Neuronal stem cell (in vitro differentiated cells): ENCODE results near the gene ADGB. TPM values are rescaled to one million over a fixed set of nuclear protein-coding genes. Genes with fewer than 3 reads are reported as not detected.
A peak's percentile ranks its signal among the peaks of the same experiment; 100 is the strongest.

Experiments used
- DNase-seq: peaks from one replicate; pipeline ENCODE4 v3.0.0-alpha.2; 2013; ENCODE audit warnings: low spot score
- H2AFZ ChIP-seq: one replicate; pipeline ENCODE4 v1.6.1; 2013; ENCODE audit warnings: mild to moderate bottlenecking, low read length, inconsistent platforms
- H2AK5ac ChIP-seq: 2 replicates; pipeline ENCODE4 v1.6.1; 2013; ENCODE audit warnings: low read depth, mild to moderate bottlenecking, inconsistent platforms, low read length, moderate library complexity, mixed read lengths
- H2BK120ac ChIP-seq: 2 replicates; pipeline ENCODE4 v1.6.1; 2013; ENCODE audit warnings: low read depth, mild to moderate bottlenecking, inconsistent platforms, low read length, moderate library complexity, mixed read lengths
- H2BK12ac ChIP-seq: one replicate; pipeline ENCODE4 v1.6.1; 2013; ENCODE audit warnings: low read length, inconsistent platforms
- H2BK15ac ChIP-seq: 2 replicates; pipeline ENCODE4 v1.6.1; 2013; ENCODE audit warnings: mild to moderate bottlenecking, low read length, inconsistent platforms, mixed read lengths
- H2BK5ac ChIP-seq: one replicate; pipeline ENCODE4 v1.6.1; 2013; ENCODE audit warnings: inconsistent platforms, mild to moderate bottlenecking, low read length, moderate library complexity
- H3K14ac ChIP-seq: one replicate; pipeline ENCODE4 v1.6.1; 2013; ENCODE audit warnings: low read length, inconsistent platforms
- H3K18ac ChIP-seq: 2 replicates; pipeline ENCODE4 v1.6.1; 2013; ENCODE audit warnings: low read length, inconsistent platforms
- H3K23ac ChIP-seq: 2 replicates; pipeline ENCODE4 v1.6.1; 2013; ENCODE audit warnings: low read depth, mild to moderate bottlenecking, mixed read lengths, low read length, inconsistent platforms; ENCODE audit not compliant: poor library complexity
- H3K27ac ChIP-seq: replicated peaks from 3 replicates; pipeline ENCODE4 v1.5.1; 2013; ENCODE audit warnings: low read length, inconsistent platforms
- H3K27me3 ChIP-seq, 3 experiments: 2 replicates each; pipeline ENCODE4 v1.6.1; 2013; ENCODE audit warnings: low read length in 3 of 3, mild to moderate bottlenecking in 2 of 3, inconsistent platforms in 1 of 3, low read depth in 1 of 3, mixed read lengths in 1 of 3, moderate library complexity in 1 of 3; ENCODE audit not compliant: control insufficient read depth in 3 of 3, insufficient read depth in 3 of 3
- H3K36me3 ChIP-seq, 2 donors: replicated peaks in 1 of 2; 2 replicates each; pipeline ENCODE4 v1.6.1; 2013; ENCODE audit warnings: low read length in 2 of 2; ENCODE audit not compliant: control insufficient read depth in 2 of 2, insufficient read depth in 2 of 2
- H3K4ac ChIP-seq: 2 replicates; pipeline ENCODE4 v1.6.1; 2013; ENCODE audit warnings: inconsistent platforms, mild to moderate bottlenecking, low read length, moderate library complexity
- H3K4me1 ChIP-seq, 2 donors: 1 replicate in 1 of 2; 2 replicates in 1 of 2; pipeline ENCODE4 v1.6.1; 2013; ENCODE audit warnings: low read length in 2 of 2, low read depth in 1 of 2; ENCODE audit not compliant: control insufficient read depth in 2 of 2, insufficient read depth in 1 of 2
- H3K4me2 ChIP-seq: one replicate; pipeline ENCODE4 v1.6.1; 2013; ENCODE audit warnings: mild to moderate bottlenecking, low read length, inconsistent platforms; ENCODE audit not compliant: insufficient read depth, poor library complexity, severe bottlenecking
- H3K4me3 ChIP-seq, 2 donors: 2 replicates each; pipeline ENCODE4 v1.5.1; 2013; ENCODE audit warnings: low read length in 2 of 2, mild to moderate bottlenecking in 2 of 2, inconsistent platforms in 1 of 2, moderate library complexity in 1 of 2
- H3K79me1 ChIP-seq: one replicate; pipeline ENCODE4 v1.6.1; 2013; ENCODE audit warnings: low read depth, mild to moderate bottlenecking, inconsistent platforms, low read length, moderate library complexity
- H3K9ac ChIP-seq: one replicate; pipeline ENCODE4 v1.6.1; 2013; ENCODE audit warnings: mild to moderate bottlenecking, low read depth, low read length, inconsistent platforms; ENCODE audit not compliant: poor library complexity
- H3K9me3 ChIP-seq, 2 donors: replicated peaks in 1 of 2; 2 replicates each; pipeline versions ENCODE3 to v1.6.1; 2013; ENCODE audit warnings: low read length in 2 of 2, mild to moderate bottlenecking in 2 of 2, inconsistent platforms in 1 of 2, low read depth in 1 of 2, mixed read lengths in 1 of 2, moderate library complexity in 1 of 2; ENCODE audit not compliant: control insufficient read depth in 2 of 2, insufficient read depth in 1 of 2
- H4K8ac ChIP-seq: one replicate; pipeline ENCODE4 v1.6.1; 2013; ENCODE audit warnings: low read depth, mild to moderate bottlenecking, inconsistent platforms, low read length, moderate library complexity
- H4K91ac ChIP-seq: one replicate; pipeline ENCODE4 v1.6.1; 2013; ENCODE audit warnings: low read length, low read depth, mild to moderate bottlenecking, inconsistent platforms; ENCODE audit not compliant: poor library complexity
- WGBS, 2 donors: extraction: QIAGEN DNeasy Blood & Tissue Kit; methylation state at CpG; one replicate each; pipeline ENCODE4 v1.1.7; 2013; ENCODE audit warnings: missing lambda C conversion rate in 2 of 2, mixed read lengths in 1 of 2; ENCODE audit not compliant: insufficient read length in 2 of 2, insufficient replicate concordance in 1 of 2; ENCODE audit errors: extremely low coverage in 2 of 2; 5-methylcytosine and 5-hydroxymethylcytosine counted together
- polyA plus RNA-seq, 2 experiments: library from polyadenylated mRNA; stranded (reverse); fragments of 200-250 nt; gene quantifications; one replicate each; pipeline ENCODE4 v1.2.3, GENCODE V29; 2013

ADGB gene
- polyA plus RNA-seq (2013, experiment 1 of 2), result 0.01 TPM
- polyA plus RNA-seq (2013, experiment 2 of 2), result 0.04 TPM

- H2AFZ ChIP-seq, result peak within 1 kb of the TSS; percentile 91
- H3K36me3 ChIP-seq, result no peaks in the 10 kb centered on the region
- no peak within 1 kb of the TSS for H4K91ac ChIP-seq
- H3K4me3 ChIP-seq, result peak within 1 kb of the TSS; percentile 49 to 74
- no peak within 1 kb of the TSS for H3K9ac ChIP-seq
- no peak within 1 kb of the TSS for H3K27ac ChIP-seq
- H3K9me3 ChIP-seq, result no peaks in the 10 kb centered on the region
- peak; percentile 69 for DNase-seq
- no peak within 1 kb of the TSS for H3K4ac ChIP-seq
- peak within 1 kb of the TSS; percentile 76 for H3K18ac ChIP-seq
- H3K14ac ChIP-seq, result no peak within 1 kb of the TSS
- H3K4me1 ChIP-seq, result peaks cover 0 to 3% of the 10 kb centered on the region in 2 donors
- peaks cover 0 to 2% (median 0%) of the 10 kb centered on the region in 3 experiments for H3K27me3 ChIP-seq
- no peak within 1 kb of the TSS for H2BK5ac ChIP-seq
- H3K79me1 ChIP-seq, result no peaks in the 10 kb centered on the region
- no peak within 1 kb of the TSS for H2BK12ac ChIP-seq
- no peak within 1 kb of the TSS for H4K8ac ChIP-seq
- WGBS, 2 donors, result no CpG with 5 or more reads among the region's 32 CpGs
- H3K4me2 ChIP-seq, result peak within 1 kb of the TSS; percentile 65
- no peak within 1 kb of the TSS for H2BK15ac ChIP-seq
- no peak within 1 kb of the TSS for H2BK120ac ChIP-seq
- no peak within 1 kb of the TSS for H2AK5ac ChIP-seq
- H3K23ac ChIP-seq, result no peak within 1 kb of the TSS
Measured at GRCh38 chr6:146598772-146599405, at the start of gene ADGB. ADGB (plus strand) TSS chr6:146598972; CDS start chr6:146599041, 69 bp downstream.

GRCh38 chr6:146550911-146551310 lies 47.9 kb upstream of the ADGB start:
- no peak overlapping the region for H2BK5ac ChIP-seq
- no peak overlapping the region for H3K18ac ChIP-seq
- H3K27ac ChIP-seq, result no peak overlapping the region
- WGBS, 2 donors, result no CpG with 5 or more reads among the region's 6 CpGs
- no peak overlapping the region for H2BK120ac ChIP-seq
- no peak overlapping the region for H3K4me2 ChIP-seq
- H3K4ac ChIP-seq, result no peak overlapping the region
- H3K9me3 ChIP-seq, result no peaks in the 10 kb centered on the region
- no peaks in the 10 kb centered on the region for H3K36me3 ChIP-seq
- H2BK15ac ChIP-seq, result no peak overlapping the region
- no peaks in the 10 kb centered on the region for H3K79me1 ChIP-seq
- H2AFZ ChIP-seq, result no peak overlapping the region
- no peak overlapping the region for H2AK5ac ChIP-seq
- H3K23ac ChIP-seq, result no peak overlapping the region
- H3K4me1 ChIP-seq, result no peaks in the 10 kb centered on the region
- H2BK12ac ChIP-seq, result no peak overlapping the region
- no peaks in the 10 kb centered on the region for H3K27me3 ChIP-seq
- no peak for DNase-seq
- no peak overlapping the region for H4K91ac ChIP-seq
- no peak overlapping the region for H3K9ac ChIP-seq
- no peak overlapping the region for H3K4me3 ChIP-seq
- no peak overlapping the region for H4K8ac ChIP-seq
- H3K14ac ChIP-seq, result no peak overlapping the region

- Histone ChIP-seq H3K4ac (no peak overlapping the region), H2AFZ (no peak overlapping the region), H4K8ac (no peak overlapping the region), H3K9ac (no peak overlapping the region), H2BK12ac (no peak overlapping the region), H3K18ac (no peak overlapping the region), H3K4me2 (no peak overlapping the region), H3K4me1 (no peaks in the 10 kb centered on the region), H3K27ac (no peak overlapping the region), H3K4me3 (no peak overlapping the region), H2BK5ac (no peak overlapping the region), H3K79me1 (no peaks in the 10 kb centered on the region), H3K14ac (no peak overlapping the region), H3K23ac (no peak overlapping the region), H3K9me3 (no peaks in the 10 kb centered on the region), H3K36me3 (no peaks in the 10 kb centered on the region), H2AK5ac (no peak overlapping the region), H4K91ac (no peak overlapping the region), H2BK120ac (no peak overlapping the region), H3K27me3 (no peaks in the 10 kb centered on the region), H2BK15ac (no peak overlapping the region)
- DNase-seq, result no peak
- no CpG with 5 or more reads among the region's 7 CpGs for WGBS, 2 donors
Measured at GRCh38 chr6:146551545-146551944, 47.2 kb upstream of the ADGB start.

GRCh38 chr6:146553377-146554135 lies 45.2 kb upstream of the ADGB start:
- no peak overlapping the region for H3K18ac ChIP-seq
- no peak overlapping the region for H2BK12ac ChIP-seq
- no peak for DNase-seq
- no peak overlapping the region for H3K9ac ChIP-seq
- no peak overlapping the region for H3K4me2 ChIP-seq
- no peaks in the 10 kb centered on the region for H3K9me3 ChIP-seq
- H3K14ac ChIP-seq, result no peak overlapping the region
- no peak overlapping the region for H3K4ac ChIP-seq
- no peak overlapping the region for H3K27ac ChIP-seq
- H4K8ac ChIP-seq, result no peak overlapping the region
- H2BK5ac ChIP-seq, result no peak overlapping the region
- no peak overlapping the region for H2AK5ac ChIP-seq
- no peaks in the 10 kb centered on the region for H3K4me1 ChIP-seq
- no peak overlapping the region for H2BK120ac ChIP-seq
- no peak overlapping the region for H3K4me3 ChIP-seq
- no peaks in the 10 kb centered on the region for H3K79me1 ChIP-seq
- no peak overlapping the region for H3K23ac ChIP-seq
- H3K36me3 ChIP-seq, result no peaks in the 10 kb centered on the region
- H2BK15ac ChIP-seq, result no peak overlapping the region
- WGBS, 2 donors, result no CpG with 5 or more reads among the region's 7 CpGs
- H2AFZ ChIP-seq, result no peak overlapping the region
- no peak overlapping the region for H4K91ac ChIP-seq
- H3K27me3 ChIP-seq, result no peaks in the 10 kb centered on the region
